Hindlimb muscle (tissue), 1 donor: Measurements from ENCODE around the gene CTNNBIP1. TPM values are rescaled to one million over a fixed set of nuclear protein-coding genes. Genes with fewer than 3 reads are reported as not detected.

Experiments
- DNase-seq: peaks from one replicate; pipeline ENCODE4 v3.0.0-alpha.2; 2013
- polyA plus RNA-seq: library from polyadenylated mRNA; unstranded; fragments of 120-200 nt; gene quantifications from one replicate; pipeline ENCODE4 v1.2.1, GENCODE V29; 2013; ENCODE audit not compliant: insufficient read length

Gene CTNNBIP1
- polyA plus RNA-seq, 1 donor, result 76.8 TPM

DNA sequence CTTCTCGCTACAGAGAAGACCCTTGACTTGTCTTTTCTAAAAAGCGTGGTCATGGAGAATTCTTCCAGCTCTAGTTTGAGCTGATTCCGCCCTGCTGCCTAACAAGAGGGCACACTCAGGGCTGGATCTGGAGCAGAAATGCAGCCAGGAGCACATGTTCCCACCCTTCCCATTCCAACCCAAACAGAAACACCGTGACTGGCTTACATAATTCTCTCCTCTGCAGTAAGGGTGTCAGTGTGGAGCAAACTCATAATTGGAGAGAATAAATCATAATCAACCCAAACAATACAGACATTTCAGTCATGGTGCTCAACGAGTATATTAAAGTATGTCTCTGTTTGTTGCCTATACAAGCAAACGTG lies 34.5 kb downstream of the CTNNBIP1 start:
- DNase-seq, result no peak

DNA sequence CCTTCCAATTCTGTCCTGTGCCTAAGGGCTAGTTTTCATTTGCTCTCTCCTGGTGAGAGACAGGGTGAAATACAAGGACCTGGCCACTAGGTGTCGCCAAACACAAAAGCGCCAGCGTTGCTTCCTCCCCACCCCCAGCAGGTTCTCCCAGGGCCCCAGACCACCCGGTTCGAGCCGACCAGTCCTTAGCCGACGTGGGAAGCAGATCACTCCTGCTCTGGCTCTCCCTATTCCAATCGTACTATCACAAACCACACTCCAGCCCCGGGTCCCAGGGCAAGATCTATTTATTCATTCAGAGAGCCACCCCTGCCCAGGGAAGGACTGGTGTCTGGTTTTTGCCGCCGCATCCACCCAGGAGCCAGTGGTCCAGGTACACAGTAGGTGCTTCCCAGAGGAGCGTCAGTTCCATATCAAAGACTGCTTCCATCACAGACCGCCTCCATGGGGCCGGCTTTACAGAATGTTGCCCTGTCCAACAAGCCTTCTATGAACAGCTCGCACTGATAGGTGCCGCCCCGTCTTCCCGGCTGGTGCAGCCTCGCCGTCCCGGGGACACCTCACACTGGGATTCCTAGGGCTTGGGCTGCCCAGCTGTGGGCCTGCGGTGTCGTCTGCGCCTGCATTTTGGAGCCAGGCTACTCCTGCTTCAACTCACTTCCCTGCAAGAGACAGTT lies 35.0 kb downstream of the CTNNBIP1 start:
- DNase-seq, result peak; percentile 73

- no peak for DNase-seq
Observed at GRCh38 chr1:9874412-9874811, 35.7 kb downstream of the CTNNBIP1 start.

GRCh38 chr1:9873992-9874391 lies 36.1 kb downstream of the CTNNBIP1 start:
- no peak for DNase-seq

DNA sequence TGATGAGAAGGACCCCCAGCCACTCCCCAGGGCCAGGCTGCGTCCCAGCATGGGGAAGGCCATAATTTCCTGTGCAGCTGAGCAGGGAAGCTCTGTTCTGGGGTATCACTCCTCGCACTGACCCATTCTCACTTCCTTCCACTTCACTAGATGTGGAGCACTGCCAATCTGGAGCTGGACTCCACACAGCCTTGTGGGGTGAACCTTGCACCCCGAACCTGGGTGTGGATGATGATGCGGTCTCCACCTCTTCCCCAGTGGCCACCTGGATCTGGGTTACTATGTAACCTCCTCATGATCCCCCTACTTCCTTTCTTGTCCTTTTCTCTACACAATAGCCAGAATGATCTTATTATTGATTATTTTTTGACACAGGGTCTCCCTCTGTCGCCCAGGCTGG lies 36.7 kb downstream of the CTNNBIP1 start:
- DNase-seq, result no peak

DNA sequence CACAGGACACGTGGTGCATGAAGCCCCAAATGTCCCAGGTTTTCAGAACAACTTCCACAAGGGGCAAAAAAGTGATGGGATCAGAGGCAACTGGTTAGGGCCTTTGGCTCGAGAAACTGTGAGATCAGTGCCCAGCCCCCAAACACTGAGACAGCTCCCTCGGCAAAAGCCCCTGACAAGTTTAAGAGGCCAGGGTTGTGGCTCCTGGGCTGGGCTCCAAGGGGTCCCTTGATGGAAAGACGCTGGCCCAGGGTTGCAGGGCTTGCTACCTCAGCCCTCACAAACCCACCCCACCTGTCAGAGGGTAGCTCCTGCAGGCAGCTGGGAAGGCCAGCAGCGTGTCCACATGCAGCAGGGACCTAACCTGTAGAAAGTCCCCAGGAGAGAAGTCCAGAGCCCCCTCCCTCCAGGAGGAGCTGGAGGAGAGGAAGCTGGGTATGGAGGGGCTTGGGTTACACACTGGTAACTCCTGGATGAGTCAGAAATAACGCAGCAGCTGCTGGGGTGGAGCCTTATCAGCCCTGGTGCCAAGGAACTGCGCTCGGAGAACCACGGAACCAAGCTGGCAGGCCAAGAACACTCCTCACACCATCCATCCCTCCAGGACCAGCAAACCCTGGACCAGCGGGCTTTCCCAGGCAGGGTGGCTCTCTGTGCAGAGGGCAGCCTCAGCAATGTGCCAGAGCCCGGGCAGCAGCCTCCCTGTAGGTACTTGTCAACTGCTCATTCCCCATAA lies 37.5 kb downstream of the CTNNBIP1 start:
- no peak for DNase-seq

- DNase-seq, result no peak
Observed at GRCh38 chr1:9871707-9872425, 38.2 kb downstream of the CTNNBIP1 start.

DNA sequence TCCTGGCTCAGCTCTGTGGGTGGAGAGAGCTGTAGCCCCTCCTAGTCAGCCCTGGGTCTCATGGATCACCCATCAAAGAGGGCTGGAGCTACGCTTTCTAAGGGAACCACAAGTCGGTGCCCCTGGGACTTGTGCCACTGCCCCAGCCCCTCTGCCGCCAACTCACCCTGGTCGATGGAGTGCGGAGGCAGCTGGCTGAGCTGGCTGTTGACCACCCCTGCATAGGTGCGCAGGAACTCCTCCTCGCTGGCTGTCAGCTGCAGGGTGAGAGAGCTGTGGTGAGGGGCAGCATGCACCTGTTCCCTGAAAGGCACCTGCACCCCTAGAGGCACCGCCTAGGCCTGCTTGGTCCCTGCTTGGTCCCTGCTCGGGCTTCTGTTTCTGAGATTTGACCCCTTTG lies 39.0 kb downstream of the CTNNBIP1 start:
- no peak for DNase-seq

GRCh38 chr1:9870572-9870971 lies 39.5 kb downstream of the CTNNBIP1 start:
- DNase-seq, result no peak

DNA sequence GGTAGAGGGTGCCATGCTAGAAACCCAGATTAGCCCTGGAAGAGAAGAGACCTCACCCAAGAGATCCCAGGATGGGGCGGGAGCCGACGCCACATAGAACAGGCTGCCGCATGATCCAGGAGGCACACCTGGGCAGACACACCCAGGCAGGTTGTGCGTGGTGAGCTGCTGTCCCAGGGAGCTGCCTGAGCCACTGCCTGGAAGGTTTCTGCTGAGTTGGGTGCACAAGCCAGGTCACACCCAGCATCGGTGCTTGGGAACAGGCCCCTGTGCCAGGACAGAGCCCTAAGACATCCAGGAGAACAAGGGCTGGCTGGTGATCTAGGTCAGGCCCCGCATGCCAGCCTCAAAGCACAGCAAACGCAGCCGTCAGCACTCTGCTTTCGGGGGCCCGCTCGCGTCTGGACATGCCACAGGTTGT lies 40.2 kb downstream of the CTNNBIP1 start:
- DNase-seq, result no peak

DNA sequence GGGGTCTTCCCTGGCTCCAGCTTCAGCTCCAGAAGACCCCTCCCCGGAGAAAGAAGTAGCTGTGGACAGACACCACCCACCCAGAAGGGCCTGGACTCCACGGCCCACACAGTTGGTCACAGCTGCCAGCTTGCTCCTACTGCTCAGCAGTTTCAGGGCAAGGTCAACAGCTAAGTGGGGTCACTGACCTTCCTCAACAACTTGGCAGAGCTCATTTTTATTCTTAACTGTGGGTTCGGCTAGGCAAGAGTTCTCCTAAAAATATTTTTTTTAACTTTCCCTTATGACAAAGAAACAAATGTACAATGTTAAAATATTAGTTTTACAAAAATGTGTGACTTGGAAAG lies 41.9 kb downstream of the CTNNBIP1 start:
- no peak for DNase-seq

GRCh38 chr1:9867408-9868243 lies 42.4 kb downstream of the CTNNBIP1 start:
- DNase-seq, result peak; percentile 76

DNA sequence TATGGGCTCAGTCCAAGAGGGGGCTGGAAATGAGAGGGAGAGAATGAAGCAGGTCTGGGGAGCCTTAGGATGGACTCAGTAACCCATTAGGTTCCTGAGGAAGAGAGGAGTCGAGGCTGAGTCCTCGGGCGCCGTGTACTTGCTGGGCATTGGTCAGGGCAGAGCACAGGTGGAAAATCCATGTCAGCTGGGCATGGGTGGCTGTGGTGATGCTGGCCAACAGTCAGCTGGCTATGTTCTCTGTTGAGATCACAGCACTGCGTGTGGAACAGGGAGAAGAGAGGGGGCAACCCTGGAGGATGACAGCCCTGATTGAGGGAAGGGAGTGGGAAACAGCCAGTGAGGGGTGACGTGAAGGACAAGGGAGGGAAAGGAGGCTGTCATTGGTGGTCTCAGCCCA lies 43.2 kb downstream of the CTNNBIP1 start:
- no peak for DNase-seq

DNA sequence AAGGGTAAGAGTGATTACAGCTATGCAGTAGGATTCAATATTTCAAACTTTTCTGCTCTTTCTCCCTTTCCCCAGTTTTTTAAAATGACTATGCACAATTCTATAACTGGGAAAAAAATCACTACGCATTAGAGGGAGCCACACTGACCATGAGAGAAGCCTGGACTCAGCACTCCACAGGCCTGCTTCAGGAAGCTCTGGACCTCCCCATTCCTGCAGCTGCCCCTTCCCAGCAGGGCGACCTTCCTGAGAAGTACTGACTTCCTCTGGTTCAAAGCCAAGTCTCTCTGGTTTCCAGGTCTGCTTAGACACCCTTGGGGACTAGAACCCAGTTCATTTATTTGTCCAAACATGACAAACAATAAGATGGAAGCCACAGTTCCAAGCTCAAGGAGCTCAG lies 44.3 kb downstream of the CTNNBIP1 start:
- no peak for DNase-seq

DNA sequence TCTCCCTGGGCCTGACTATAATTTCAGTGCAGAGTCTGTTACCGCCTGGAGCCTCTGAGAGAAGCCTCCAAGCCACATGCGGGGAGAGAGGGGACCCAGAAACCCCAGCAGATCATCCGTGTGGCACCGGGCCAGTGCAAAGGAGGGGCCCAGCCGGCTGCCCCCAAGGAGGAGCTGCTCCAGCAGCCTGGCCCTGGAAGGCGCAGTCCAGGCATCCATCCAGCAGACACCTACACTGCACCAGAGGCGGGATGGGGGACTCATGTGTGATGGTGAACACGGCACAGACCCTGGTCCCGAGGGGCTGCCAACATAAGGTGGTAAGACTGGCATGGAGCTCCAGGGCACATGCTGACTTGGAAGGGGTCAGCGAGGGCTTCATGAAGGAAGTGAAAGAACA lies 46.7 kb downstream of the CTNNBIP1 start:
- DNase-seq, result no peak

GRCh38 chr1:9861360-9861759 lies 48.7 kb downstream of the CTNNBIP1 start:
- DNase-seq, result no peak

GRCh38 chr1:9860887-9861286 lies 49.2 kb downstream of the CTNNBIP1 start:
- no peak for DNase-seq

- no peak for DNase-seq
Observed at GRCh38 chr1:9859281-9860014, 50.6 kb downstream of the CTNNBIP1 start.

DNA sequence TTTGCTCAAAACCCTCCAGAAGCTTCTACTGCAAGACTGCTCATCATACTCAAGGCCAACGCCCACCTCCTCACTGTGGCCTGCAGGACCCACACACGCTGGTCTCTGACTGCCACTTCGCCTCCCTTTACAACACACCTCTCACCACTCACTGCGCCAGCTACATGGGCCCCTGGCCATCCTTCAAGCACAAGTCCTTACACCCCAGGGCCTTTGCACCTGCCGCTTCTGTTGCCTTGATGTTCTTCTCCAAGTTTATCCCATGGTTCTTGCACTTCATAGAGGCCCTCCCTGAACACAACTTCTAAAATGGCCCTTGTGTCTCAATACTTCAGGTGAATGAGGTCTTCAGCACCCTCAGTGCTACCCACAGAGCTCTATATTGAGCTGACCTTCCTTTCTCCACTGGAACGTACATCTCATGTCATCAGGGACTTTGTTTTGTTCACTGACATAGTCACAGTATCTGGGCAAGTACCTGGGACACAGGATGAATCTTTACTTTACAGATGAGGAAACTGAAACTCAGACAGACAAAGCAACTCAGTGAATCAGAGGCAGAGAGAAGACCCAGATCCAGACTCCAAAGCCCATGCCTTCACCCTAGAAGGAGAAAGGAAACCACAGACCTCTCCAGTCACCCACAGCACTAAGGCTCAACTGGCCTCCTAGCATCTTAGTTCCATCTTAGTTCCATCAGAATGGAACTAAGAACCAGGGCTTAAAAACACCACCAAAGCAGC lies 51.6 kb downstream of the CTNNBIP1 start:
- DNase-seq, result no peak

DNA sequence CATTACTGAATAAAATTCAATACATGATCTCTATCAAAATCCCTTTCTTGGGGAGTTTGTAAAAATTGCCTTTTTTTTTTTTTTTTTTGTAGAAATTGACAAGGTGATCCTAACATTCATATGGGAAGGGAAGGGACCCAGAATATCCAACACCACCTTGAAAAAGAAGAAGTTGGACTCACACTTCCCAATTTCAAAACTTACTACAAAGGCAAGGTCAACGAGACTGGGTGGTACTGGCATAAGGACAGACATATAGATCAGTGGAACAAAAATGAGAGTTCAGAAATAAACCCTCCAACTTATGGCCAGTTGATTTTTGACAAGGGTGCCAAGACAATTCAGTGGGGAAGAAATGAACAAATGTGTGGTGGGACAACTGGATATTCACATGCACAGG lies 54.9 kb downstream of the CTNNBIP1 start:
- DNase-seq, result no peak

- DNase-seq, result no peak
Observed at GRCh38 chr1:9853249-9853595, 56.8 kb downstream of the CTNNBIP1 start.
